Measurements from ENCODE around the gene THOC7.

Gene THOC7

DNA sequence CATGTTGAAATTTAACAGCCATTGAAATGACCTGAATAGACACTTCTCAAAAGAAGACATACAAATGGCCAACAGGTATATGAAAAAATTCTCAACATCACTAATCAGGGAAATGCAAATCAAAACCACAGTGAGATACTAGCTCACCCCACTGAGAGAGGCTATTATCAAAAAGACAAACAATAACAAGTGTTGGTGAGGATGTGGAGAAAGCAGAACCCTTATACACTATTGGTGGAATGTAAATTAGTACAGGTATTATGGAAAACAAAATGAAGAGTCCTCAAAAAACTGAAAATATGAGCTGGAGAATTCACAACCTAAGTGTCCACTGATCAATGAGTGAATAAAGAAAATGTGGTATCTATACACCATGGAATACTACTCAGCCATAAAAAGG, 21.5 kb downstream of the THOC7 start:
- no peak for DNase-seq (ENCODE audit: low read depth)

GRCh38 chr3:63841704-63842103, 21.9 kb downstream of the THOC7 start:
- DNase-seq (ENCODE audit: low read depth): no peak

DNA sequence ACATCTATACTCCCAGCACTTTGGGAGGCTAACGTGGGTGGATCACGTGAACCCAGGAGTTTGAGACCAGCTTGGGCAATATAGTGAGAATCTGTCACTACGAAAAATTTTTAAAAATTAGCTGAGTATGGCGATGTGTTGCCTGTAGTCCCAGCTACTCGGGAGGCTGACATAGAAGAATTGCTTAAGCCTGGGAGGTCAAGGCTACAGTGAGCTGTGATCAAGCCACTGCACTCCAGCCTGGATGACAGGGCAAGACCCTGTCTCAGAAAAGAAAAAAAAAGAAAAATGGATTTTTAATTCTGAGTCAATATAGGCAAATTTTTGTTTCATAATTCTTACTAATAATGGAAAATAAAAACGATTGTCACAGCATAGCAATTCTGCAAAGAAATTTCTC, 31.2 kb downstream of the THOC7 start:
- DNase-seq (ENCODE audit: low read depth): no peak

DNA sequence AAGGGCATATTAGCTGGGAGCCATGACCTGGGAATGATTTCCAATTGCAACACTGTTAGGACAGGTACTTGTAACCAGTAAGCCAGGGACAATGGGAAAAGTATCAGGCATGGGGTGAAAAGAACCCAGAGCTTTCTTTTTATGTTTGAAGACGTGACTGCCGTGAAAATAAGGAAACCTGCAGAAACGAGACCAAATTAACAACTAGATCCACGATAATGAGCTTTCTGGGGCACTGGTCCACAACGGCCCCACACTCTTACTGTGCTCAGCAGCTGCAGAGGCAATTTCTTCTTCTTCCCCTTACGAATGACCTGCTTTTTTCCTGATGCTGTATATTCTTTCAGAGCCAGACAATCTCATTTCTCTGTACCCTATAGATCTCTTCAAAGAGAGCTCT, 33.1 kb downstream of the THOC7 start:
- DNase-seq (ENCODE audit: low read depth): no peak

GRCh38 chr3:63824309-63824708, 39.3 kb downstream of the THOC7 start:
- DNase-seq (ENCODE audit: low read depth): no peak

DNA sequence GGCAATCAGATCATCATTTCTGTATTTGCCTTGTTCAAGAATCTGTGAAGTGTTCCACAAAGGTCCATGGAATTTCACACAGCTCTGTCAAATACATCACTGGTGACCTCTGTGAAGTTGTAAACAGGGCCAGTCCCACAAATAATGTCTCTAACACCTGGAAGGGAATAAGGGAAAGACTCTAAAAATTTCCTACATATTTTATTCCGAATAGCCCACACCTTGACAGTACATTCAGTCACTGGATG, 44.5 kb downstream of the THOC7 start, which contains the start of gene C3orf49:
C3orf49 (plus strand) TSS at position 149 of the 248 bp plus-strand sequence. CDS start 173 bp downstream, outside the sequence.
- no peak for DNase-seq (ENCODE audit: low read depth)

DNA sequence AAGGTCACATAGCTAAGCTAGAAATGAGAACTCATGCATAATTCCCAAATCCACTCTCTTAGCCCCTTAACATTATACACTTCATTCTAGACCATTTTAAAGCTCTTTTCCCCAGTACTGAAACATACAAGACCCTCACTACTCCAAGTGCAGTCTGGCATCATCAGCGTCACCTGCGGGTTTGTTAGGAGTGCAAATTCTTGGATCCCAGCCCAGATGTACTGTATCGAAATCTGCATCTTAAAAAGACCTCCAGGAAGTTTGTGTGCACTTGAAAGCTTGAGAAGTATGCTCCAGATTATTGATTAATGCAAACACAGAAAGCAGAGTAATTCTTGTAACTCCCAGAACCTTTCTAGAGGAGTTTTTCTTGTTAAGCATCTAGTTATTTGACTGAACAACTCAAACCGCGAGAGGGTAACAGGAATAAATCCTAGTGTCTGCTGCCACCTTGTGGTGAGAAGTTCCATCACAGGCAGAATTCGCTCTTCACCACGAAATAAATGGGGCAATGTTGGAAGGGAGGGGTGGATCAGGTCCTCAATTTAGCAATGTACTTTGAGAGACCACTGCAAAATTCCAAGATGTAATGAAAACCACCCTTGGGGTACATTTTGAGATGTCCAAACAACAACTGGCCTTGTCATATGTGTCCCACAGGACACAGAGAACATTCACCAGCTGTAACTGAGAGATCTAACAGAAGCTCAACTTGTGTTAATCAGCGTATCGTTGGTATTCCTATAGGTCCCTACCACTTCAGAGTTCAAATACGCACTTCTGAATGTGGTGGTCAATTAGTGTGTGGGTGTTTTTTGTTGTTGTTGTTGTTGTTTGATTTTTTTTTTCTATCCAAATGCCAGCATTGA, 45.1 kb downstream of the THOC7 start:
- DNase-seq (ENCODE audit: low read depth): peak; percentile 30

GRCh38 chr3:63817225-63817624, 46.4 kb downstream of the THOC7 start:
- DNase-seq (ENCODE audit: low read depth): no peak

- DNase-seq (ENCODE audit: low read depth): no peak
These were observed 49.4 kb downstream of the THOC7 start for GRCh38 chr3:63814237-63814636.

GRCh38 chr3:63809607-63810006, 54.0 kb downstream of the THOC7 start:
- no peak for DNase-seq (ENCODE audit: low read depth)

- DNase-seq (ENCODE audit: low read depth): no peak
These were observed 55.0 kb downstream of the THOC7 start for GRCh38 chr3:63808633-63809032.

GRCh38 chr3:63807961-63808565, 55.5 kb downstream of the THOC7 start:
- DNase-seq (ENCODE audit: low read depth): no peak

DNA sequence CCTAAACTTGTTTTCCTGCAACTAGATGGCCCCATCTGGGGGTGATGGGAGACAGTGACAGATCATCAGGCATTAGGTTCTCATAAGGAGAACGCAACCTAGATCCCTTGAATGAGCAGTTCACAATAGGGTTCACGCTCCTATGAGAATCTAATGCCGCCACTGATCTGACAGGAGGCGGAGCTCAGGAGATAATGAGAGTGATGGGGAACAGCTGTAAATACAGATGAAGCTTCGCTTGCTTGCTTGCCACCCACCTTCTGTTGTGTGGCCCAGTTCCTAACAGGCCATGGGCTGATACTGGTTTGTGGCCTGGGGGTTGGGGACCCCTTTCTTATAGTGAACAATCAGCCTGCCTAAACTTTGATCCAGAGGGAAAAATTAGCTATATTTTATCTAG, 59.7 kb downstream of the THOC7 start:
- DNase-seq (ENCODE audit: low read depth): no peak

- DNase-seq (ENCODE audit: low read depth): no peak
These were observed 63.5 kb downstream of the THOC7 start for GRCh38 chr3:63800097-63800496.

GRCh38 chr3:63798949-63799348, 64.7 kb downstream of the THOC7 start:
- DNase-seq (ENCODE audit: low read depth): no peak

DNA sequence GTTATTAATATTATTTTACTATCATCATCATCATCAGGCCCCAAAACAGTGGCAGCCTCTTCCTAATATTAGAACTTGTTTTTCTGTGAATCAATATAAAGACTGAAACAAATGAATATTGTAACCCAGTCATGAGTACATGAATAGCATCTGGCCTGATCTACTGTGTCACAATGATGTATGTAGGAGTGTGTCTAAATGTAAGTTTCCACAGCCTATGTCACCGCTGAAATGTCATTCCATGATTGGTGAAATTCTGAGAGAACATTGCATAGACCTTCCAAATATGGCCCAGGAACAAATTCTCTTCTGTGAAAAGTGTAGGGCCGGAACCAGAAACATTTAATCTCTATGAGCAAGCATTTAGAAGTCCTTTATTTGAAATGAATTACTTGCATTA, 65.1 kb downstream of the THOC7 start:
- DNase-seq (ENCODE audit: low read depth): no peak

DNA sequence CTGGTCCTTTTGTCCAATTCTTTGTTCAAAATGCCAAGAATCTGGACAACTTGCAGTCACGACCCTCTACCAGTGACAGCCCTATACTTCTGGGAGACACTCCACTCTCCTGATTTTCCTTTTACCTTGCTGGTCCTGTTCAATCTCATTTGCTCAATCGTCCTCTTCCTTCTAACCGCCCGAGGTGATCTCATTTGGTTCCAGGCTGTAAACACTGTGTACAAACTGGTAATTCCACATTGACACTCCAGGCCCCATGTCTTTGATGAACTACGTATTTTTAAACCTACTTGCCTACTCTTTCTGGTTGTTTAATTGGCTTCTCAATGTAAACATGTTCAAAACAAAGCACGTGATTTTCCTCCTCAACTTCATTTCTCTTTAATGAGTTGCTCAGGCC, 68.2 kb downstream of the THOC7 start:
- DNase-seq (ENCODE audit: low read depth): no peak

GRCh38 chr3:63791974-63792373, 71.6 kb downstream of the THOC7 start:
- DNase-seq (ENCODE audit: low read depth): no peak
